AG08396 (cell line): ENCODE data around the gene ISYNA1.
A peak's percentile ranks its signal among the peaks of the same experiment; 100 is the strongest.

Experiments
- DNase-seq: peaks from one replicate; pipeline ENCODE4 v3.0.0; 2012; ENCODE audit warnings: low spot score, mixed read lengths

The ISYNA1 gene

DNA sequence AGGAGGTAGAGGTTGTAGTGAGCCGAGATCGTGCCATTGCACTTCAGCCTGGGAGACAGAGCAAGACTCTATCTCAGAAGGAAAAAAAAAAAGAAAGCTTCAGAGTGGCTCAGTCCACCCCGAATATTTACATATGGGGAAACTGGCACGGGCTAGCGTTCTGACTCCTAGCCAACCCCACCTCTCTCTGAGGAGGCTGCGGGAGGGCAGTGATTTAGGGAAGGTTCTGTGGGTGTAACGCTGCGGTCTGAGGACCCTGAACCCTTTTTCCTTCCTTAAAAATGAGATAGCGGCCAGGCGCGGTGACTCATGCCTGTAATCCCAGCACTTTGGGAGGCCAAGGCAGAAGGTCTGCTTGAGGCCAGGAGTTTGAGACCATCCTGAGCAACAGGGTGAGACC, 45.5 kb downstream of the ISYNA1 start:
- DNase-seq: no peak

DNA sequence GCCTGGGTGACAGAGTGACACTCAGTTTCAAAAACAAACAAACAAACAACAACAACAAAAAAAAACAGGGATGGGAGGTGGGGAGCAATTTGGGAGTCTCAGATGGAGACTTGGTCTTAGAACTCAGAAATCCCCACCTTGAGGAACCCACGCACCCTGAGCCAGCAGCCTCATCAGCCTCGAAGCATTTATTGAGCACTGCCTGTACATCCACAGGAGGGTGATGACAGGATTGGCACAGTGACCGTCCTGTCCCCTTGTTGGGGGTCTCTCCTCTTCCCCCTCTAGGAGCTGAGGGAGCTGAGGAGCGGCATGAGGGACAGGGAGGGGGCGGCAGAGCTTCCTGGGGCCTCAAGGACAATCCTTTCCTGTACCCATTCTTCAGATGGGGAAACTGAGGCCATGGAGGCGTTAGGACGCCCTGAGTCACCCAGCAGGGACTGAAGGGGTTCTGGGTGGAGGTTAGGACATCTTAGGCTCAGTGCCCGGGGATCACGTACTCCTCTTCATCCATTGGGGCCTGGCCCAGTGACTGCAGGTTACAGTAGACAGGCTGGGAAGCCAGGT, 46.3 kb downstream of the ISYNA1 start:
- DNase-seq: no peak

DNA sequence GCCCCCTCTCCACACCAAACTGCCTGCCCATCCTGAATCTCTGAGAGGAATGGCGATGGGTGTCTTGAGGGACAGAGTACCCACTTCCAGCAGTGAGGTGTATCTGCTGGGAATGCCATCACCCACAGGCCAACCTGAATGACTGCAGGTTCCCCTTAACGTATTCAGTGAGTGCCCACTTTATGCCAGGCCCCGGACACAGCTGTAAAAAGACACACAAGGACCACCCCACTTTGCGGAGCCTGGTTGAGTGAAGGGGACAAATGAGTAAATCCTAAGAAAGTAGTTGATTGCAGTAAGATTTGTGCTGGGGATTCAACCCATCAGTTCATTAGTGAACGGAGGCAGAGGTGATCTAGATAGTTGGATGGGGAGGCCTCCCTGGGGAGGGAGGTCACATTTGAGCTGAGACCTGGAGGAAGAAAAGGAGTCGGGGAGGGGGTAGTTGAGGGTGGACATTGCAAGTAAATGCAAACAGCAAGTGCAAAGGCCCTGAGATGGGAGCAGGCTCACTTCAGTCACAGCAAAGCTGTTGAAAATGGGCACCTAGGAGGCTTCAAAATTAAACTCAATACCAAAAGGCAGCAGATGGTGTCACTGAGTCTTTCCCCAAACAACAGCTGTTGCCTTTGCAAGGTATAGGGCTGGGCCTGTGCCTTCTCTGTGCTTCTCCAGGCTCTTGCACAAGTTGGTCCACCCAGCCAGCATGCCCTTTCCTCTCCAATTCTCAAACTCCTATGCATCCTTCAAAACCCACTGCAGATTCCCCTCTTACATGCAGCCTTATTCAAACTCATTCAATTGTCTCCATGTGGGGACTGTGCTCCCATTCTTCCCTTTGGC, 47.6 kb downstream of the ISYNA1 start:
- no peak for DNase-seq

DNA sequence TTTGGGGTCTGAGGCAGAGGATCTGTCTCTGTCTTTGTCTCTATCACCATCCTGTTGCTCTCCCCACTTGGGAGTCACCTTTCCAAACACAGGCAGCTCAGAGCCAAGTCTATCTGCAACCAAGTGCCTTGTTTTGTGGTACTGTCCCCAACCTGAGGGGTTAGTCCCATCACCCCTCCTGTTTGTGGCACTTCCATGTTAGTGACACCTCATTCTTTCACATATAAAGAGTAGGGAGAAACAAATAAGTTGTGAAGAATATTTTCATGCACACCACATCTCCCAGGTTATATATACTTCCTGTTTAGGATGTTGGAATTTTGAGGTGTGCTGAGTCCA, 48.2 kb downstream of the ISYNA1 start:
- DNase-seq: no peak

DNA sequence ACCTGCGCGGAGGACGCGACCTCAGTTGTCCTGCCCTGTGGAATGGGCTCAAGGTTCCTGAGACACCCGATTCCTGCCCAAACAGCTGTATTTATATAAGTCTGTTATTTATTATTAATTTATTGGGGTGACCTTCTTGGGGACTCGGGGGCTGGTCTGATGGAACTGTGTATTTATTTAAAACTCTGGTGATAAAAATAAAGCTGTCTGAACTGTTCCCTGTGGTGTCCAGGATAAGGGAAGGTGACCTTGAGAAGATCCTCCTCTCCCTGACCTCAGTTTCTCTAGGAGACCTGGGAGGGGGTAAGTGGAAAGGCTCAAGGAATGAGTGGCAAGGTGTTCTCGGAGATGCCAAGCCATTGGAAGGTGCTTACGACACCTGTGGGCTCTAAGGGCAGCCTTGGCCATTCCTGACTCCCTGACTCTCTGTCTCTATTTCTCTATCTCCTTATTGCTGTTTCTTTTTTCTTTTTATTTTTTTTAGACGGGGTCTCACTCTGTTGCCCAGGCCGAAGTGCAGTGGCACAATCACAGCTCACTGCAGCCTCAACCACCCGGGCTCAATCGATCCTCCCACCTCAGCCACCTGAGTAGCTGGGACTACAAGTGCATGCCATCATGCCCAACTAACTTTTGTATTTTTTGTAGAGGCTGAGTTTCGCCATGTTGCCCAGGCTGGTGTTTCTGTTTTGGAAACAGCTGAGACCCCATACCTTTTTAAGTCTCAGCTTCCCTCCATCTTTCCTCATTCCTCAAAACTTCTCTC, 48.8 kb downstream of the ISYNA1 start:
- no peak for DNase-seq

- peak; percentile 90 for DNase-seq
These were observed 49.6 kb downstream of the ISYNA1 start for GRCh38 chr19:18388100-18388959.

DNA sequence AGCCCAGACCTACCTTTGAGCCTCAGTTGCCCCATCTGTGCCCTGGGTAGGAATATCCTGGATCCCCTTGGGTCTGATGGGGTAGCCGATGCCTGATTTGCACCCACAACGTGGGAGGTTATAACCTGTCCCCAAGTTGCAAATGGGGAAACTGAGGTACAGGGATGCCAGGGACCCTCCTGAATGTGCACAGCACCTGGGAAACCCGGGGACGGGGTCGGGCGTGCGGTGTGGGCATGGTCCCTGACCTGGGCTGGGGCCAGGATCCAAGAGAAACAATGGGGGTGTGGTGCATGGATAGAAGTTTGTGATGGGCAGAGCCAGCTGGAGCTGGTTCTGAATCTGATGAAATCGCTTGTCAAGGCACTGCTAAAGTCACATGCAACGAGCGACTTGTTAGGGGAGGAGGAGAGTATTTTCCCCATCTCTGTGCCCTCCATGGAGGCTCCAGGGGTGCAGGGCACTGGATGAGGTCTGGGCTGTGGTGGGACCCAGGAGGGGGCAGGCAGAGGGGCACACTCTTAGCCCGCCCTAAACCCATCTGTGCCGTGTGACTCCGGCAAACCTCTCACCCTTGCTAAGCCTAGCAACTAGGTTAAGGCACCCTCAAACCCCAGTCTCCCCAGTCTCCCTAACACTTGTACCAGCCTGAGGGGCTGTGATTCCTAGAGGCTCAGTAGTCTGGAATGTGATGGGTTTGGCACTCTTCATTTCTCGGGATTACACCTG, 51.2 kb downstream of the ISYNA1 start:
- no peak for DNase-seq

GRCh38 chr19:18385675-18386542, 52.0 kb downstream of the ISYNA1 start, which contains the start of gene GDF15:
Gene GDF15 (plus strand): TSS chr19:18386158. CDS start chr19:18386190, 32 bp downstream.
- DNase-seq: peak; percentile 85

DNA sequence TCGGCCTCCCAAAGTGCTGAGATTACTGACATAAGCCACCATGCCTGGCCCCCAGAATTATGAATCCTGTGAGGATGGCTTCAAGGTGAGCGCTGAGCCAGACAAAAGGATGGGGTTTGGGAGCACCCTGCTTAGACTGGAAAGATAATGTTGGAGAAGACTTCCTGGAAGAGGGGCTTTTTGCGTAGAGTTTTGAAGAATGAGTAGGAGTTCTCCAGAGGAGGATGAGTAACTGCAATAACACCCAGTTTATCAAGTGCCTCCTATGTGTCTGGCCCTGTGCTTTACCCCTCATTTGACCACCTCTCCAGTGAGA, 52.6 kb downstream of the ISYNA1 start:
- no peak for DNase-seq

DNA sequence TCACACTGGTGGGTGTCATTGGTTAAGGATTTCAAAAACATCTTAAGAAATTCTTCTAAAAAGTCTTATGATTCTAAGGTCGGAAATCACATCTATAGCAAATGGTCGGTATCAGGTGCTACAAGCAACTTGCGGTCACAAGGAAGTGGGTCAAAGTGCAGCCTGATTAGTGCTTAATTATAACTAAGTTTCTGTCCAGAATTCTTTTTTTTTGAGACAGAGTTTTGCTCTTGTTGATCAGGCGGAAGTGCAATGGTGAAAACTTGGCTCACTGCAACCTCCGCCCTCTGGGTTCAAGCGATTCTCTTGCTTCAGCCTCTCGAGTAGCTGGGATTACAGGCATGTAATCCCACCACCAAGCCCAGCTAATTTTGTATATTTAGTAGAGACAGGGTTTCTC, 53.2 kb downstream of the ISYNA1 start:
- no peak for DNase-seq
